ELR (cell line): Measurements from ENCODE around the gene SOX6.
A peak's percentile ranks its signal among the peaks of the same experiment; 100 is the strongest.
"Not testable (repeated sequence)": the region's sequence is repeated elsewhere in the genome, so short reads cannot be mapped to it uniquely, and the experiment has no call there.

ENCODE experiments used
- DNase-seq: peaks from one replicate; pipeline ENCODE4 v3.0.0-alpha.2; 2015; ENCODE audit warnings: low read depth

The SOX6 gene

DNA sequence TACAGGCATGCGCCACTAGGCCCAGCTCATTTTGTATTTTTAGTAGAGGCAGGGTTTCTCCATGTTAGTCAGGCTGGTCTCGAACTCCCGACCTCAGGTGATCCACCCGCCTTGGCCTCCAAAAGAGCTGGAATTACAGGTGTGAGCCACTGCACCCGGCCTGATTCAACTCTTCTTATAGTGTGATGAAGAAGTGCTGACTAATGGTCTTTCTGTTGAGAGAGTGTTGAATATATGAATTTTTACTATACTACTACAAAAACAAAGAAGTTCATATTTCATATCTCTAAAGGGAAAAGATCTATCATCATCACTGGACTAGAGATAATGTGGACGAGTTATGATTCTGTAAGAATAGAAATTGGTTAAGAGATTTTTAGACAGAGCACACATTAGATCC is 320.1 kb downstream of the SOX6 start:
- DNase-seq = no peak

- DNase-seq = no peak
These were observed 322.3 kb downstream of the SOX6 start for GRCh38 chr11:16034074-16034473.

- no peak for DNase-seq
These were observed 323.4 kb downstream of the SOX6 start for GRCh38 chr11:16032974-16033373.

- DNase-seq = no peak
These were observed 325.1 kb downstream of the SOX6 start for GRCh38 chr11:16031210-16031609.

DNA sequence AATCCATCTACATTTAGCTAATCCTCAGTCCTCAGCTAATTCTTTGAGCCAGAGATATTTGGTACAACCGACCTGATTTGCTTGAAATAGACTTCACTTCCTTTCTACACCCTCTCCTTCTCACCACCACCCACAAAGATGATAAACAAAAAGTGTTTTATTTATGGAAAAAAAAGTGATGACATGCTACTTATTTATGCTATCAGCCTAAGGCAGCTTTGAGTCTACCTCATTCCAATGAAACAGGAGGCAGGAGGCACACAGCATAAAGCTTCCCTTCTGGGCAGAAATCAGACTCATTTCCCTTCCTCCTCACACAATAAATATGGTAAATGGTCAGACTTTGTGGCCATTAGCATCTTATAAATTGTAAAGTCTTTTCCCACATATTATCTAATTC is 325.7 kb downstream of the SOX6 start:
- DNase-seq = no peak

GRCh38 chr11:16029151-16029550 is 327.2 kb downstream of the SOX6 start:
- DNase-seq = not testable (repeated sequence)

DNA sequence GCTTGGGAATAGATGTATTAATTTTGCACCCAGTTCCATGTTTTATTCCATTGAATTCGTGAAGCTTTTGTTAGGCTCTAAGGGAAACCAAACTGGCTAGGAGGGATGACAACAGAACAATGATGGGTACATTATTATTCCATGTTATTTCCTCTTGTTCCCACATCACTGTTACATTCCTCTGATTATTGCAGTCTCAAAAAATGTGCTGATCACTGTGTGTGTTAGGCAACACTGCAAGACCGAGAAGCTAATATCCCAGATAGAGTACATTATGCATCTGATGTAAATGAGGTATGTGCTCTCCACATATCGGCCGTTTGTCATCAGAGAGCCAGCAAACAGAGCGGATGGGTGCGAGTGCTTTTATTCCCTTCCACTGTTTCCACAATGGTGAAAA is 327.9 kb downstream of the SOX6 start:
- no peak for DNase-seq

- DNase-seq = no peak
These were observed 328.7 kb downstream of the SOX6 start for GRCh38 chr11:16027621-16028020.

GRCh38 chr11:16026849-16027248 is 329.5 kb downstream of the SOX6 start:
- DNase-seq = no peak

GRCh38 chr11:16018931-16019330 is 337.4 kb downstream of the SOX6 start:
- no peak for DNase-seq

DNA sequence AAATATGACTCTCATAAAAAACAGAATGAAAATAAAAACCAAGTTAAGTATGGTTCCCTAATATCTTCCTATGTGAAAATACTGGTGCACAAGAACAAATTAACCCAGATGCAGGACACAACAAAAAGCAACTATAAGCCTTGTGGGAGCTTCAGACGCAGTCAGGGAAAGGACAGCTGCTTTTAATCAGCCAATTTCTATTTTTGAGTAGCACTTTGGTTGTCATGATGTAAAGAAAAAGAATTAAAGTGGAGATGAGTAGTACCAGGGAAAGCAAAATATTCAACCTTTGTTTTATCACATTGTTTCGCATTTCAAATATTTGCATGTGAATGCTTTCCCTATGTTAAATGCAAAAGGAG is 339.9 kb downstream of the SOX6 start:
- no peak for DNase-seq

DNA sequence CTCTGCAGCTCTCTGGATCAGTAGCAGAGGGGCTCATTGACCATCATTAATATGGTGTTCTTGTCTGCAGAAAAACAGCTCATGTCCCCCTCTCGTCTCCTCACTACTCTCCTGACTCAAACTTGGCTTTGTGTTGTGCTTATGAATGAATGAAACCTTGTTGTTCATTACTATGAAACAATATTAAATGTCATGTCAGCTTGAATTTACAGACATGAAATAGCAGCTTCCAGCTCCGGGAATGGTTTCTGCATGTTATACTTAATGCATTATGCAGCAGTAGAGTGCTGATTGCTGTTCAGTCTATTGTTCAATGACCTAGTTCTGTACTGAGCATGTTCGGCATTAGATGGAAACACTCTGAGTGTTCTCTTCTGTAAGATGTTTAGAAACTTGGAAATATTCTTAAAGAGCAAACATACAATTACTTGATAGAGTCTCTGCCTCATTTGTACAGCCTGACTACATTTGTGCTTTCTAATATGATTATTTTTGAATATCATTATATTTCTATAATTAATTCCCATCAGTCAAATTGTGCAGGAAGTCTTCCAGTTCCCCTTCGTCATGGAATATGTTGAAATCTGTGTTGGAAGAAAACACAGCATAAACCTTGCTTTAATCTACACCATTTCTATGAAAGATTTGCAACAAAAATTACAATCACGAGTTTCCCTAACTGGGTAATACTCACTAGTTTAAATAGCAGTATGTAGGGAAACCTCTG is 340.4 kb downstream of the SOX6 start:
- DNase-seq = no peak

- DNase-seq = no peak
These were observed 342.6 kb downstream of the SOX6 start for GRCh38 chr11:16013649-16014275.

DNA sequence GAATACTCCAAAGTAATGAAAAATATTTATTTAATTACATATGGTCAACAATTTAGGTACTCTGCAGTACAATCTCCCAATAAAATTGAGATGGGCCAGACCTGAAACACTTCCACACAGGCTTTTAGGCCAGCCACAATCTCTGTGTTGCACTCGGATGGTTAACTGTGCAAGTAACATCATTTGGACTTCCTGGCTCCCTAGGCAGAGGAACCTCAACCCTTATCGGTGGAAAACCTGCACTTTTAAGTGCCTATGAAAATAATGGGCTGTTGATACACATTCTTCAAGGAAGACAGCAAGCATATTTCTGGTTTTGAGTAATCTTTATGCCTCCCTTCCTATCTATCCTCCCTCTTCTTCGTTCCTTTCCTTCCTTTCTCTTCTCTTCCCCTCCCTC is 343.1 kb downstream of the SOX6 start:
- DNase-seq = no peak

GRCh38 chr11:16012125-16012751 is 344.1 kb downstream of the SOX6 start:
- DNase-seq = no peak

- DNase-seq = no peak
These were observed 344.9 kb downstream of the SOX6 start for GRCh38 chr11:16011396-16011795.

GRCh38 chr11:16009021-16009420 is 347.3 kb downstream of the SOX6 start:
- no peak for DNase-seq

DNA sequence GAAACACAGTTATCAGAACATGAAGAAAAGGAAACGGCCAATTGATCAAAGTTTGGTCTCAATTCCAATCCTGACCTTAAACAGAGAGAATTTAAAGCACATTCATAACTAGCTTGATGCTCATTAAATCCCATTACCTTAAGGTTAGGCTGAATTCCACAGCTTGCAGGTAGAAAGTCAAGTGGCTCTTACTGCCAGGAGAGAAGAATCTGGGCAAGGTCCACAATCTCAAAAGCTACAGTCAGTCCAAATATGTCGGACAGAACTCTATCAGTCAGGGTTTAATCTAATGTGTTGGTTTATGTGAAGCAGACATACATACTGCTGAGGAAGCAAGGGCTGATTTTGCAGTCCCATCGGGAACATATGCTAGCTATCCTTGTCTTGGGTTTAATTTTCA is 348.8 kb downstream of the SOX6 start:
- DNase-seq = no peak

DNA sequence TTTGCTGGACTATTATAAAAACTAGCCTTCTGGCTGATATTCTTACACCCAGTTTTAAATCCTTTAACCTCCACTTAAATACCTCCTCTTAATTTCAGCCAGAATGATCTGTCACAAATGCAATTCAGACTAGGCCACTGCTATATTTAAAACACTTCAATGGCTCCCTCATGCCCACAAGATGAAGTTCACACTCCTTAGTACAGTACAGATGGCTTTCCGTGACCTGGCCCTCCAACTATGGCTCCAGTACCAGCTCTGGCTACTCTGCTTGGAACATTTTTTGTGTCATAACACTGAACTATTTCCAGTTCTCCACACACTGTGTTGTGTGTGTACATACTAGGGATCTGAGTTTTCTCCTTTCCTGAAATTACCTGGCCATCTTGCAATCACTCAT is 353.4 kb downstream of the SOX6 start:
- DNase-seq = no peak

GRCh38 chr11:16001899-16002426 is 354.4 kb downstream of the SOX6 start:
- DNase-seq = peak; percentile 74

DNA sequence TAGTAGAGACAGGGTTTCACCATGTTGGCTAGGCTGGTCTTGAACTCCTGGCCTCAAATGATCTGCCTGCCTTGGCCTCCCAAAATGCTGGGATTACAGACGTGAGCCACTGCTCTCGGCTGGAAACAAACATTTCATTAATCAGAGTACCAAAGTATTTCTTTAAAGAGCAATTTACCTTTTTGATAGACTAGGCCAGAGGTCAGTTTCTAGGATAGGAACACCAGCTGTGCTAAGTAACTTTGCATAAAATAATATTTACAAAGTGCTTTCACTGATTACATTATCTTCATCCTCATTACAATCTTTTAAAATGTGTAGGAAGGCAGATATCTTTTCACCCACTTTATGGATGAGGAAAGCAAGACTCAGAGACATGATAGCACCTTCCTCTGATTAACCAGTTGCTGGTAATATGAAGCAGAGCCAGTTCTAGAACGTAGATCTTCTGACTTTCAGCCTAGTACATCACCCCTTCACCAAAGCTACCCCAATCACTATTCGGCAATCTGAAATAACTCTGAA is 355.2 kb downstream of the SOX6 start:
- DNase-seq = no peak

DNA sequence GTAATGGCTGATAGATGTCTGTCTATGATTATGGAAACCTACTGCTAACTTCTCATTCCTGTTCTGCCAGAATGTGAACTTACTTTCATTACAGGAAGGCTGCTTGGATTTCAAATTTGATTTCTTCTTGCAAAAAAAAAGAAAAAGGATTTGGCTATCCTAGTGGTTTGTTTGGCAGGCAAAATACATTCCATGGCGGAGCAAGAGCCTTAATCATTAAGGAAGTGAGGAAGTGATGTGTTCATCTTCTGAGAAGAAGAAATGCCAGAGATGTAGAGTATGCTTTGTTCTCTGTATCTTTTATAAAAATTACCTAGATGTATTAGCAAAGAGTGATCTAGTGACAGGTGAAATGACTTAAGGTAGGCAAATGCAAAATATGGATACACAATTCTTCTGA is 356.3 kb downstream of the SOX6 start:
- DNase-seq = peak; percentile 53

- DNase-seq = no peak
These were observed 363.0 kb downstream of the SOX6 start for GRCh38 chr11:15993345-15993744.
